Gastroesophageal sphincter (tissue), 4 donors: ENCODE data around the gene PHF12. TPM values are rescaled to one million over a fixed set of nuclear protein-coding genes. Genes with fewer than 3 reads are reported as not detected.

Source experiments
- ATAC-seq: fragments of 150-250 bp; one replicate; pipeline ENCODE4 v1.9.1; 2016; ENCODE audit warnings: mild to moderate bottlenecking, moderate library complexity
- H3K27ac ChIP-seq, 4 donors: fragments of 200-600 bp; sonication (generic) in 3 of 4; 1 replicate in 3 of 4; 2 replicates in 1 of 4; pipeline ENCODE4 v1.5.1; 2016 to 2019
- H3K27me3 ChIP-seq: fragments of 200-600 bp; sonication (generic); one replicate; pipeline ENCODE4 v1.5.1; 2019
- H3K36me3 ChIP-seq, 2 donors: fragments of 200-600 bp; sonication (generic); one replicate each; pipeline ENCODE4 v1.5.1; 2019; ENCODE audit warnings: control low read depth in 1 of 2
- H3K4me1 ChIP-seq, 3 donors: fragments of 200-600 bp; sonication (generic); 1 replicate in 2 of 3; 2 replicates in 1 of 3; pipeline ENCODE4 v1.5.1; 2016 to 2019; ENCODE audit warnings: control low read depth in 2 of 3
- H3K4me3 ChIP-seq, 2 donors: fragments of 200-600 bp; sonication (generic); one replicate each; pipeline ENCODE4 v1.5.1; 2019; ENCODE audit warnings: mild to moderate bottlenecking in 1 of 2, moderate library complexity in 1 of 2
- H3K9me3 ChIP-seq, 3 donors: fragments of 200-600 bp; sonication (generic); one replicate each; pipeline ENCODE4 v1.5.1; 2017 to 2019; ENCODE audit warnings: control low read depth in 2 of 3
- EP300 ChIP-seq: sonication (generic); formaldehyde crosslinking; IDR thresholded peaks from one replicate; pipeline ENCODE4 v1.6.1; 2017; ENCODE audit warnings: antibody characterized with exemption, mild to moderate bottlenecking
- POLR2A ChIP-seq, 2 donors: fragments of 450-650 bp; IDR thresholded peaks; one replicate each; pipeline ENCODE4 v1.6.1; 2017; ENCODE audit warnings: antibody characterized with exemption in 2 of 2, mild to moderate bottlenecking in 2 of 2, moderate library complexity in 1 of 2
- POLR2AphosphoS5 ChIP-seq: sonication (generic); formaldehyde crosslinking; IDR thresholded peaks from one replicate; pipeline ENCODE4 v1.6.1; 2017; ENCODE audit warnings: antibody characterized with exemption
- WGBS, 2 donors: methylation state at CpG; one replicate each; pipeline ENCODE4 v1.1.5; 2018; ENCODE audit warnings: low coverage in 1 of 2; 5-methylcytosine and 5-hydroxymethylcytosine counted together
- total RNA-seq, 4 donors: library from RNA; depleted of rRNA; stranded (reverse); fragments of >200 nt; gene quantifications; one replicate each; pipeline ENCODE4 v1.1.0, GENCODE V29; 2016
- TF ChIP-seq, protein P1 (sequence below), 4 experiments: fragments of 200-600 bp in 2 of 4; fragments of 450-650 bp in 2 of 4; sonication (generic) in 1 of 4; IDR thresholded peaks; one replicate each; pipeline ENCODE4 v1.5.1; 2017 to 2019; ENCODE audit warnings: antibody characterized with exemption in 4 of 4, mild to moderate bottlenecking in 2 of 4, moderate library complexity in 2 of 4

Gene PHF12
- total RNA-seq, 4 donors from 2014 or later, result 20.2 to 46.9 (median 37.8) TPM

- Histone ChIP-seq H3K4me3 (peak within 1 kb of the TSS; percentile 44 to 86), H3K27ac (peak within 1 kb of the TSS; percentile 10 to 92 (median 86)), H3K4me1 (peaks cover 0 to 60% (median 12%) of the 10 kb centered on the region in 3 donors), H3K36me3 (peaks cover 0 to 28% of the 10 kb centered on the region in 2 donors), H3K9me3 (no peaks in the 10 kb centered on the region), H3K27me3 (no peaks in the 10 kb centered on the region)
- no peak for TF ChIP-seq EP300
- TF ChIP-seq POLR2A (IDR thresholded peaks at IDR 0.05), result peak; percentile 3 to 10
- TF ChIP-seq POLR2AphosphoS5, result peak; percentile 24
- TF ChIP-seq, protein P1, sequence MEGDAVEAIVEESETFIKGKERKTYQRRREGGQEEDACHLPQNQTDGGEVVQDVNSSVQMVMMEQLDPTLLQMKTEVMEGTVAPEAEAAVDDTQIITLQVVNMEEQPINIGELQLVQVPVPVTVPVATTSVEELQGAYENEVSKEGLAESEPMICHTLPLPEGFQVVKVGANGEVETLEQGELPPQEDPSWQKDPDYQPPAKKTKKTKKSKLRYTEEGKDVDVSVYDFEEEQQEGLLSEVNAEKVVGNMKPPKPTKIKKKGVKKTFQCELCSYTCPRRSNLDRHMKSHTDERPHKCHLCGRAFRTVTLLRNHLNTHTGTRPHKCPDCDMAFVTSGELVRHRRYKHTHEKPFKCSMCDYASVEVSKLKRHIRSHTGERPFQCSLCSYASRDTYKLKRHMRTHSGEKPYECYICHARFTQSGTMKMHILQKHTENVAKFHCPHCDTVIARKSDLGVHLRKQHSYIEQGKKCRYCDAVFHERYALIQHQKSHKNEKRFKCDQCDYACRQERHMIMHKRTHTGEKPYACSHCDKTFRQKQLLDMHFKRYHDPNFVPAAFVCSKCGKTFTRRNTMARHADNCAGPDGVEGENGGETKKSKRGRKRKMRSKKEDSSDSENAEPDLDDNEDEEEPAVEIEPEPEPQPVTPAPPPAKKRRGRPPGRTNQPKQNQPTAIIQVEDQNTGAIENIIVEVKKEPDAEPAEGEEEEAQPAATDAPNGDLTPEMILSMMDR (IDR thresholded peaks at IDR 0.05), result peak; percentile 64 to 88 (median 84)
- 0 to 5% methylated on average over 1 to 2 of the region's 55 CpGs for WGBS, 2 donors
- peak; percentile 91 for ATAC-seq
These were observed 48.3 kb downstream of the PHF12 start, which contains the start of gene DHRS13 for GRCh38 chr17:28902819-28903545. Gene DHRS13 (minus strand): TSS chr17:28903079. CDS start chr17:28902944, 135 bp downstream.

- H3K9me3 ChIP-seq, result no peaks in the 10 kb centered on the region
- peak overlapping the region; percentile 10 to 92 (median 86) for H3K27ac ChIP-seq
- TF ChIP-seq, protein P1 (IDR thresholded peaks at IDR 0.05), result no peak
- peak in 1 of 2 donors; percentile 8 for TF ChIP-seq POLR2A (IDR thresholded peaks at IDR 0.05)
- TF ChIP-seq EP300, result no peak
- no peak for TF ChIP-seq POLR2AphosphoS5
- peaks cover 0 to 20% of the 10 kb centered on the region in 2 donors for H3K36me3 ChIP-seq
- ATAC-seq, result peak; percentile 53
- 13 to 58% methylated on average over 5 to 17 of the region's 62 CpGs for WGBS, 2 donors
- H3K27me3 ChIP-seq, result no peaks in the 10 kb centered on the region
- H3K4me3 ChIP-seq, result peak overlapping the region; percentile 44 to 86
- peaks cover 0 to 56% (median 7%) of the 10 kb centered on the region in 3 donors for H3K4me1 ChIP-seq
These were observed 49.2 kb downstream of the PHF12 start for GRCh38 chr17:28901866-28902818.

DNA sequence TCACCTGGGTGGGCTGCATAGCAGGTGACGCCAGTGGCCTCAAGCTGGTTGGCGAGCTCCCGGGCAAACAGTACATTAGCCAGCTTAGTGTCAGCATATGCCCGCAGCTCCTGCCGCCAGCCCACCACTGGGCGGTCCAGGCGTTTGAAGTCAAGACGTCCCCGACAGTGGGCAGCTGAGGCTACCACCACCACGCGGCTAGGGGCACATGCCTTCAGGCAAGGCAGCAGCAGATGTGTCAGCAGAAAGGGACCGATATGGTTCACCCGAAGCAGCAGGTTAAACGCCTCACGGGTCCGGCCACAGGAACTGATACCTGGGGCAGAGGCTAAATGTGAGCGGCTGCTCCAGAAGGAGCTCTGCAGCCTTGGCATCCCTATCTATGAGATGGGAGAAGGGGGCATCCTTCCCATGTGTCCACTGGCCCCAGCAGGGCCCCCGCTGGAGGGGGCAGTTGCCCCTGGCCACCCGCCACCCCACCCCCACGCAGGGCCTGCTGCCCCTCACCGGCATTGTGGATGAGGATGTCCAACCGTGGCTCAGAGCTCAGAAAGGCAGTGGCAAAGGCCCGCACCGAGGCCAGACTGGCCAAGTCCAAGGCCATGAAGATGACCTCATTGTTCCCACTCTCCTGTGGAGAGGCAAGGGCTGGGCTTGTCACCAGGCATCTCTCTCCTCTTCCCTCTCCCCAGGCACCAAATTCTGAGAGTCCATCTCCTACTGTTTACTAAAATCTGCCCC is 50.2 kb downstream of the PHF12 start:
- Histone ChIP-seq H3K36me3 (peaks cover 0 to 10% of the 10 kb centered on the region in 2 donors), H3K27ac (no peak overlapping the region), H3K27me3 (no peaks in the 10 kb centered on the region), H3K4me1 (peaks cover 0 to 54% (median 7%) of the 10 kb centered on the region in 3 donors), H3K4me3 (no peak overlapping the region), H3K9me3 (no peaks in the 10 kb centered on the region)
- no peak for ATAC-seq
- WGBS, 2 donors, result no CpG with 5 or more reads among the region's 24 CpGs
- TF ChIP-seq EP300, result no peak
- TF ChIP-seq, protein P1 (IDR thresholded peaks at IDR 0.05), result no peak

DNA sequence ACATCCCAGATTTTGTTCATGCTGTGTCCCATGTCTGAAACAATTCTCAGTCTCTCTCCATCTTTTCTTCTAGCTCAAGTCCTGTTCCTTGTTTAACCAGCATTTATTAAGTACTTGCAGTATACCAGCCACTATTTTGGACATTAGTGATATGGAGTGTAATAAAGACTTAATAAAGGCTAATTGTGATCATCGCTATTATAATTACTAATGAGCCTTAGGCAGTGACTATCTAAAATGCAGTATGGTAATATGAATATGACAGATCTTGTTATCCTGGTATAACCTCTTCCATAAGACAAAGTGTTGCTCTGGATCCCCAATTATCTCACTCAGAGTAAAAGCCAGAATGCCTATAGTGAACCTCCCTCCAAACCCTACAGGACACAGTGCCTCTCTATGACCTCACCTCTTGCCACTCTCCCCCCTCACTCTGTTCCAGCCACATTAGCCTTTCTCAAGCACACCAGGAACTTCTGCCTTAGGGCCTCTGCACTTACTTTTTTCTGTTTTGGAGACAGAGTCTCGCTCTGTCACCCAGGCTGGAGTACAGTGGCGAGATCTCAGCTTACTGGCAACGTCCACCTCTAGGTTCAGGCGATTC is 52.0 kb downstream of the PHF12 start:
- no peak for TF ChIP-seq POLR2A (IDR thresholded peaks at IDR 0.05)

More for the DNA sequence above, 52.0 kb downstream of the PHF12 start:
- Histone ChIP-seq H3K27ac (no peak overlapping the region), H3K27me3 (no peaks in the 10 kb centered on the region), H3K4me1 (peaks cover 0 to 64% (median 11%) of the 10 kb centered on the region in 3 donors), H3K4me3 (no peak overlapping the region), H3K9me3 (no peaks in the 10 kb centered on the region), H3K36me3 (no peaks in the 10 kb centered on the region)
- no peak for ATAC-seq
- 91 to 92% methylated on average over 1 to 5 of the region's 5 CpGs for WGBS, 2 donors
